Fibroblast of lung (primary cell): ENCODE results near the gene GPHN. TPM values are rescaled to one million over a fixed set of nuclear protein-coding genes. Genes with fewer than 3 reads are reported as not detected.

Source experiments
- DNase-seq, 2 donors: peaks; one replicate each; pipeline versions ENCODE4 v3.0.0 to v3.0.0-alpha.2; 2010; ENCODE audit warnings: low read depth in 2 of 2
- H2AFZ ChIP-seq: 2 replicates; pipeline ENCODE4 v1.5.1; 2012; ENCODE audit warnings: low read length, control low read depth, inconsistent platforms
- H3K27ac ChIP-seq: 2 replicates; pipeline ENCODE4 v1.5.1; 2011; ENCODE audit warnings: low read length, control low read depth; ENCODE audit not compliant: insufficient read depth
- H3K27me3 ChIP-seq: 2 replicates; pipeline ENCODE4 v1.5.1; 2011; ENCODE audit warnings: mild to moderate bottlenecking, low read length; ENCODE audit not compliant: control insufficient read depth, insufficient read depth
- H3K36me3 ChIP-seq: 2 replicates; pipeline ENCODE4 v1.5.1; 2011; ENCODE audit warnings: low read length; ENCODE audit not compliant: control insufficient read depth, insufficient read depth
- H3K4me1 ChIP-seq: 2 replicates; pipeline ENCODE4 v1.5.1; 2011; ENCODE audit warnings: low read length; ENCODE audit not compliant: control insufficient read depth, insufficient read depth; ENCODE audit errors: extremely low read depth
- H3K4me2 ChIP-seq: 2 replicates; pipeline ENCODE4 v1.5.1; 2011; ENCODE audit warnings: low read length, control low read depth; ENCODE audit not compliant: insufficient read depth; ENCODE audit errors: extremely low read depth
- H3K4me3 ChIP-seq, 4 experiments: fragments of 200-600 bp in 1 of 4; sonication (generic) in 1 of 4; replicated peaks in 1 of 4; 2 replicates each; pipeline ENCODE4 v1.5.1; 2011 to 2016; ENCODE audit warnings: low read length in 4 of 4, low read depth in 3 of 4, mild to moderate bottlenecking in 3 of 4, control low read depth in 2 of 4, inconsistent platforms in 1 of 4, mixed read lengths in 1 of 4; ENCODE audit not compliant: insufficient read depth in 1 of 4; ENCODE audit errors: control extremely low read depth in 1 of 4
- H3K79me2 ChIP-seq: 2 replicates; pipeline ENCODE4 v1.5.1; 2012; ENCODE audit warnings: mild to moderate bottlenecking, low read length, inconsistent platforms; ENCODE audit not compliant: control insufficient read depth, insufficient read depth
- H3K9ac ChIP-seq: 2 replicates; pipeline ENCODE4 v1.5.1; 2011; ENCODE audit warnings: mild to moderate bottlenecking, low read length, control low read depth; ENCODE audit not compliant: insufficient read depth
- H3K9me3 ChIP-seq: 2 replicates; pipeline ENCODE4 v1.5.1; 2012; ENCODE audit warnings: low read depth, low read length; ENCODE audit not compliant: control insufficient read depth, insufficient read depth
- H4K20me1 ChIP-seq: 2 replicates; pipeline ENCODE4 v1.5.1; 2011; ENCODE audit warnings: low read length; ENCODE audit not compliant: control insufficient read depth, insufficient read depth; ENCODE audit errors: extremely low read depth
- CTCF ChIP-seq, 2 donors: IDR thresholded peaks in 1 of 2; conservative IDR thresholded peaks in 1 of 2; 1 replicate in 1 of 2; 2 replicates in 1 of 2; pipeline ENCODE4 v1.5.1; 2011 to 2012; ENCODE audit warnings: low read length in 2 of 2, control low read depth in 1 of 2, inconsistent platforms in 1 of 2, low read depth in 1 of 2, mild to moderate bottlenecking in 1 of 2
- EZH2 ChIP-seq: IDR thresholded peaks from 2 replicates; pipeline ENCODE4 v1.5.1; 2012; ENCODE audit warnings: low read length, control low read depth, mild to moderate bottlenecking; ENCODE audit errors: missing control alignments
- polyA plus RNA-seq, 2 donors: library from polyadenylated mRNA; depleted of rRNA in 1 of 2; stranded (reverse) in 1 of 2; unstranded in 1 of 2; fragments of >200 nt; gene quantifications; 2 replicates each; pipeline ENCODE4 v1.2.1, GENCODE V29; 2011 to 2012; ENCODE audit warnings: missing spikeins in 1 of 2
- total RNA-seq: library from RNA; depleted of rRNA; stranded (reverse); fragments of >200 nt; gene quantifications from 2 replicates; pipeline ENCODE4 v1.2.1, GENCODE V29; 2014

GPHN gene
- total and polyA plus RNA-seq, 2 donors (not counting 1 experiment from before 2014, with no cell fraction given), result 8.3 to 13.9 TPM

DNA sequence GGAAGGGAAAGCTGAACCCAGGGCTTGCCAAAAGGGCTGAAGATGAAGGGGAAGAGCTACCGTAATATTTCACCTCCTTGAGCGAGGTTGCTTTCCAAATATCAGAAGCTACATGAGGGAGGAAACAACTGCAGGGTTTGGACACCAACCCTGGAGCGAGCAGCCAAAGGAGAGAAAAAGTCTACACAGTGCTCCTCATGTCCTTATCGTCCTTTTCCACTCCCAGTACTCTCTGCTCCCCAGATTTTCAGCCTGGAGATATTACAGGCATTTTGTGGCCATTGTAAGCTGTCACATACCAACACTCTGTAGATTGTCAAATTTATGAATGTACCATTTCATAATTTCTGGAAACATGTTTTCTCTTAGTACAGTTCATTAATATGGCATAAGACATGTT, 115.9 kb downstream of the GPHN start:
- no peaks in the 10 kb centered on the region for H3K79me2 ChIP-seq
- no peak for DNase-seq

DNA sequence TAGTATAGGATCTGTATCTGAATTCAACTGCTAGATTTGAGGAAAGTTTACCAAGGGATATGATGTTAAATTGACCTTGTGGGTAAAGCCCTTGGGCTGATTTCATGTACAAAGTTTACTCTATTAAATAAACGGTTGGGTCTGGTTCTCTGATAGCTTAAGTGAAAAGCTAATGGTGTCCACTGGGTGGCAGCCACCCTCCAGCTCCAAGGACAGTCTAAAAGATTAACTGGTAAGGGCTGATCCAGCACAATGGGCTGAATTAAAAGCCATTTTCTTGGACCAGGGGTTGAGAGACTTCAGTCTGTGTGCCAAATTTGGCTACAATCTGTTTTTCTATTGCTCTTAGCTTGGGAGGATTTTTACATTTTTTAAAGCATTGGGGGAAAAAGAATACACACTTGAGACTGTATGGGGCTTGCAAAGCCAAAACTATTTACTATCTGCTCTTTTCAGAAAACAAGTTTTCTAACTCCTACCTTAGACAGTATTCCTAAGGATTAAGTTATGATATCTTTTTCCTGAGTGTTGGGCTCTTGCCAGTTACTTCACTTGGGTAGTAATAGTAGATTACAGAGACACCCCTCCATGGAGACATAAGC, 116.5 kb downstream of the GPHN start:
- H3K4me3 ChIP-seq, result no peak overlapping the region
- no peaks in the 10 kb centered on the region for H3K79me2 ChIP-seq
- no peaks in the 10 kb centered on the region for H3K9me3 ChIP-seq
- no peaks in the 10 kb centered on the region for H3K27me3 ChIP-seq
- no peaks in the 10 kb centered on the region for H4K20me1 ChIP-seq
- H2AFZ ChIP-seq, result no peak overlapping the region
- TF ChIP-seq EZH2, result no peak
- peak; percentile 69 to 81 for TF ChIP-seq CTCF (conservative IDR thresholded peaks at IDR 0.05 in 1 of 2, IDR thresholded peaks at IDR 0.05 in 1 of 2; ENCODE audit: low read depth in 1 of 2, low read length in 2 of 2)
- H3K9ac ChIP-seq, result no peak overlapping the region
- H3K27ac ChIP-seq, result no peak overlapping the region
- H3K4me2 ChIP-seq, result no peak overlapping the region
- no peaks in the 10 kb centered on the region for H3K36me3 ChIP-seq
- peak; percentile 56 to 82 for DNase-seq
- no peaks in the 10 kb centered on the region for H3K4me1 ChIP-seq

More for the DNA sequence above, 115.9 kb downstream of the GPHN start:
- Histone ChIP-seq H3K4me1 (no peaks in the 10 kb centered on the region), H3K27me3 (no peaks in the 10 kb centered on the region), H4K20me1 (no peaks in the 10 kb centered on the region), H3K36me3 (no peaks in the 10 kb centered on the region), H3K27ac (no peak overlapping the region), H3K4me2 (no peak overlapping the region), H3K9me3 (no peaks in the 10 kb centered on the region), H2AFZ (no peak overlapping the region), H3K9ac (no peak overlapping the region), H3K4me3 (no peak overlapping the region)
- no peak for TF ChIP-seq CTCF (conservative IDR thresholded peaks at IDR 0.05 in 1 of 2, IDR thresholded peaks at IDR 0.05 in 1 of 2; ENCODE audit: low read depth in 1 of 2, low read length in 2 of 2)
- no peak for TF ChIP-seq EZH2

- Histone ChIP-seq H3K9me3 (no peaks in the 10 kb centered on the region), H3K27me3 (no peaks in the 10 kb centered on the region), H3K36me3 (no peaks in the 10 kb centered on the region), H2AFZ (no peak overlapping the region), H3K4me1 (no peaks in the 10 kb centered on the region), H3K9ac (no peak overlapping the region), H3K79me2 (no peaks in the 10 kb centered on the region), H3K4me3 (no peak overlapping the region), H3K4me2 (no peak overlapping the region), H3K27ac (no peak overlapping the region), H4K20me1 (no peaks in the 10 kb centered on the region)
- TF ChIP-seq CTCF (conservative IDR thresholded peaks at IDR 0.05 in 1 of 2, IDR thresholded peaks at IDR 0.05 in 1 of 2; ENCODE audit: low read depth in 1 of 2, low read length in 2 of 2) (no peak), EZH2 (no peak)
- peak in 1 of 2 donors; percentile 74 for DNase-seq
These were observed 120.7 kb downstream of the GPHN start for GRCh38 chr14:66628636-66629035.
